ENCODE results near the gene VPS37B.
"Not testable (repeated sequence)": the region's sequence is repeated elsewhere in the genome, so short reads cannot be mapped to it uniquely, and the experiment has no call there.

The VPS37B gene

GRCh38 chr12:122880668-122881067 lies 15.3 kb downstream of the VPS37B start:
- FAIRE-seq = no peak

DNA sequence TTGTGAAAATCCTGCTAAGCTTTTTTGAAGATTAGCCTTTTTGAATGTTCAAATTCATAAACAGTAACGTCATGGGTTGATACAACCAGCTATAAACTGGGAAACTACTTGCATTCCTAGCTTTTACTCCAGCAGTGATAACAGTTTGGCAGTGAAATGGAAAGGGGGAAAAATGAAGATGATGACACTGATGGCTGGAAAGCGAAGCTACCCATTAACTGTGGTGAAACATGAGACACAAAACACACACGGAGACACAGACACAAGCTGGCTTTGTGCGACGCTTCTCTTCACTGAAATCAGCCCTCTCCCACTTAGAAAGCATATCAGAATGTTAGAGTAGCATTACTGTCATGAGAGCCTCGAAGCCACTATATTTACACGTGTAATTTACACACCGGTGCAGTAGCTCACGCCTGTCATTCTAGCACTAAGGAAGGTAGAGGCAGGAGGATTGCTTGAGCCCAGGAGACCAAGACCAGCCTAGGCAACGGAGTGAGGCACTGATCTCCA lies 15.7 kb downstream of the VPS37B start:
- FAIRE-seq = no peak

- no peak for FAIRE-seq
Observed at GRCh38 chr12:122878780-122879612, 16.9 kb downstream of the VPS37B start.

DNA sequence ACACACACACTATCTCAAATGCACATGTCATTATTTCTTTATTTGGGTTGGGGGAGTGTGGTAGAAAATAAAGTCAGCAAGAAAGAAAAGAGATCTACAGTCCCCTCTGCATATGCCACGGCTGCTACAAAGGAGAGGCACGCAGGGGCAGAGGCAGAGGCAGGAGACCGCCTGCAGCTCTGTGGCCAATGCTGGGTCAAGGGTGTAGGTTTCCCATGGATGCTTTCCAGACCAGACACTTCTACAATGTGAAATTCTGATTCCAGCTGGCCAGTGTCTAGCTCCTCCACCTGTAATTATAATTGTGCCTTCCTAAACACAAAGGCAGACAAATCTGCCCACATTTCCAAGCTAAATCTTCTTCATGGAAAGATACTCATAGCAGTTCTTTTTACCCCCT lies 19.2 kb downstream of the VPS37B start:
- no peak for FAIRE-seq

GRCh38 chr12:122876281-122876680 lies 19.6 kb downstream of the VPS37B start:
- FAIRE-seq = not testable (repeated sequence)

GRCh38 chr12:122875590-122876220 lies 20.2 kb downstream of the VPS37B start:
- no peak for FAIRE-seq

GRCh38 chr12:122874081-122874480 lies 21.8 kb downstream of the VPS37B start:
- no peak for FAIRE-seq

DNA sequence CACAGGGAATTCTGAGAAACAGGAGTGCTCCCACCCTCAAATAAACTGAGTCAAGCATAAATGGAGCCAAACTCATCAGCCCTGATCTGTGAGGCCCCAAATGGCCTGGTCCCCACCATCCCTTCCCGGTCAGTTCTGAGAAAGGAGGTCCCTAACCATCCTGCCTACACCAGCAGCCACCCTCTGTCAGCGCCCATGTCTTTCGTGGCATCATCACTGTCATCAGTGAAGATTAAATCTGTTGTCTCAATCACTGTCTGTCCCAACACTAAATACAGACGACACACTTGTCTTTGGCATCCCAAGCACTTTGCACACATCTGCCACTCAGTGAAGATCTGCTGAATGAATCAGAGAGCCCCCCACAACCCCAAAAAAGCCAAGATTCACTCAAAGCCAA lies 22.4 kb downstream of the VPS37B start:
- FAIRE-seq = no peak

DNA sequence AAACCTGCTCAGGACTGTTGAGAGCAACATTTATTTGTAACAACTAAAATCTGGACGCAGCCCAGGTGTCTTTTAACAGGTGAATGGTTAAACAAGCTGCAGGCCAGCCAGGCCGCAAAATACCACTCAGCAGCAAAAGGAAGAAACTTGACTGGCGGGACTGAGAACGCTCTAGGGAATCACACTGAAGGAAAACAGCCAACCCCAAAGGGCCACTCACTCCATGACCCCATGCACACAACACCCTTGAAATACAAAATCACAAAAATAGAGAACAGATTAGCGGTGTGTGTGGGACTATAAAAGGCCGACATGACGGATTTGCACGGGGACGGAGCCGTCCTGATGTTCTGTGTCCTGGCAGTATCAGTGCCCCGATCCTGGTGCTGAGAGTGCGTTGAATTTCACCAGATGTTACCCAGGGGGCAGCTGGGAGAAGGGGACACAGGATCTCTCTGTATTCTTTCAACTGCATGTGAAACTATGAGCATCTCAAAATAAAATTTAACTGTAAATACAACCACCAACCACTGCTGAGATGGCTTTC lies 23.0 kb downstream of the VPS37B start:
- no peak for FAIRE-seq

GRCh38 chr12:122871851-122872780 lies 23.8 kb downstream of the VPS37B start:
- no peak for FAIRE-seq

GRCh38 chr12:122870867-122871664 lies 24.9 kb downstream of the VPS37B start:
- FAIRE-seq = no peak

DNA sequence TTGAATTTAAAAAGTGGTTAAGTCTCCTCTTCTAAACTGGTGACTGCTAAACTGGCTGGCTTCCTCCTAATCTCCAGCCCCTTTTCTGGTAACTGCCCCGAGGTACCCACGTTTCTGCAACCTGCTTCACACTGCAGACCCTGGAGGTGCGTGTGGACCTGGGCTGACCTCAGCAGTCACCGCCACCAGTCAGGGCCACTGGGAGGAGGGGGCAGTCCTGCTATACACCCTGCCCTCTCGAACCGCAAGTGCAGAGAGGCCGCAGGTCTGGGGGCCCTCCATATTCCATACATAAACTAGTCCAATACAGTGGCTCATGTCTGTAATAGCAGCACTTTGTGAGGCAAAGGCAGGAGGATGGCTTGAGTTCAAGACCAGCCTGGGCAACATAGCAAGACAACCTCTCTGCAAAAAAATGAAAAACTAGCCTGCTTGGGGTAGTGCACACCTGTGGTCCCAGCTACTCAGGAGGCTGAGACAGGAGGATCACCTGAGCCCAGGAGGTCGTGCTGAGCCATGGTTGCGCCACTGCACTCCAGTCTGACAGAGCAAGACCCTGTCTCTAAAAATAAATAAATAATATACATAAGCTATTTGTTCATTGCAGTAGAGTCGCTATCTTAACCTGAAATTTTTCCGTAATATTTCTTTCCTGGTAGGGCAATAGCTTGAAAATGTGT lies 25.6 kb downstream of the VPS37B start:
- no peak for FAIRE-seq

DNA sequence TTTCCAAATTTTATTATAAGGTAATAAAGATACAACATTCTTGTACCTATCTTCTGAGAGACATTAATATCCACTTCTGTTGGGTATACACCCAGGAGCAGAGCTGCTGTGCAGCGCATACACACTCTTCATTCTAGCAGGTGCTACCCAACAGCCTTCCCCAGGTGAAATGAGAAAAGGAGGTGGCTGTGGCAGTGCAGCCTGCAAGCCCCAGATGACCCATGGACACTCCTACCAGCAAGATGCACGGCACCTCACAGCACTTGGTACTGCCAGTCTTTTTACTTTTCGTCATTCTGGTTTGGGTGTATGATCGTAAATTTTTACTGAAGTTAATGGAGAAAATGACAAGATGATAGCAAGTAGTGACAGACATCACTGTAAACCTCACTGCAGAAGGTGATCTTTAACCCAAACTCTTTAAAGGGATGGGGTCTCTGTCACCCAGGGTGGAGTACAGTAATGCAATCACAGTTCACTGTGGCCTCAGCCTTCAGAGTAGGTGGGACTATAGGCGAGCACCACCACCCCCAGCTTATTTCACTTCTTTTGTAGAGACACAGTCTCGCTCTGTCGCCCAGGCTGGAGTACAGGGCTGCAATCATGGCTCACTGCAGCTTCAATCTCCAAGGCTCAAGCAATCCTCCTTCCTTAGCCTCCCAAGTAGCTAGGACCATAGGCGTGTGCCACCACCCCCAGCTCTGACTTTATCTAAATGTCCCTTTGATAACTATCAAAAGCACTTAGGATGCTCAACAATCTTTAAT lies 26.5 kb downstream of the VPS37B start:
- FAIRE-seq = no peak

DNA sequence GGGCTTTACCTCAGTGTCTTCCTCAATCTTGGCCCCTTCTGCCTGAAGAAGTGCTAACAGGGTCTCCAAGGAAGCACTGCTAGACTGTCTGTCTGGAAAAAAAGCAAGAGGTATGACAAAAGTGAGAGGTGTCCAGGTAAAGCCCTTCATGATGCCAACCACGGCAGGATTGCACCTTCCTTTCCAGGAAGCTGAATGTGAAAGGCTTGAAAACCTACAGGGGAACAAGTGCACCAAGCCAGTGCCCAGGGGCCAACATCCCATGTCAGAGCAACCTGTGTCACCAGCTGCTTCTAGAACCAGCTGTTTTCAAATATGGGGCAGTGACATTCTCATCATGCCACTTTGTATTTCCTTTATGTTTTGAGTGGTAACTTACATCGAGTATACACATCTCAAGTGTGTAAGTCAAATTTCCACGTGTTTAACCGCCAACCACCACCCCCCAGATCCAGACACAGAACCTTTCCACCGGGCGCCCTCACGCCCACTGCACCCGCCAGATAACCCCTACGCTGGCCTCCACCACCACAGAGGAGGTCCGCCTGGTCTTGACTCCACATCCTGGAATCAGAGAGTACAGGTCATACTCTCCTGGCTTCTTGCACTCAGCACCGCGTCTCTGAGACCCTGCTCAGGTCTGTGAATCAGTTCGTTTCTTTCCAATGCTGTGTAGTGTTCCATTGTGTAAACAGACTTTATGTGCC lies 27.3 kb downstream of the VPS37B start:
- FAIRE-seq = no peak

DNA sequence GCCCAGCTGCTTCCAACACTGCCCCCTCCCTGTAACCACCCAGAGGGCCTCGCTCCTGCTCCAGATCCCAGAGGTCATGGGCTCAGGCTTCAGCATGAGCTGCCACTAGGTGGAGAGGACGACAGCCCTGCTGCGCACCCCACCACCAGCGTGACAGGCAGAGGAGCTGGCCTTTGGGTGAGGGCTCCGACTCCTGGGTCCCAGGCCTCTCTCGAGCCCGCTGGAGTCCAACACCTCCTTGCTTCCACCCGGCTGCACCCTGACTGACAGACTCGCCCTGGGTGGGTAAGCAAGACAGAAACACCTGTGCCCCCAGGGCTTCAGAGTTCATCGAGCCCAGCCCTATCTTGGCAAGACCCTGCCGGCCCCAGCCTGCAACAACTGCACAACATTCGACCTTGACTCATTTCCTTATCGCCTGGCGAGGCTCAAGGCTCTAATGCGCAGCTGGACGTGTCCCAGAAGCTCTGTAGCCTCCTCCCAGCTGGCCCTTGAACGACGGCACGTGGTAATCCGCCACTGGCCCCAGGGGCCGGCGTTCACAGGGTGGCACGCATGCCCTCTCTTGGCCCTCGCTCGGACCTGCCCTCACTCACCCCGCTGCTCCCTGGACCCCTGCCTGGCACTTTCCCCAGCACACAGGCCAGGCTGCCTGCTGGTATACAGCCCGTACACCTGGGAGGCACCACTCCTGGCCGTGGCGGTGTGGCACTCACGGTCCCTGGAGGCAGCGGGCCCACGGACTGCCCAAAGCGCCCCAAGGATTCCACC lies 28.0 kb downstream of the VPS37B start:
- FAIRE-seq = no peak

DNA sequence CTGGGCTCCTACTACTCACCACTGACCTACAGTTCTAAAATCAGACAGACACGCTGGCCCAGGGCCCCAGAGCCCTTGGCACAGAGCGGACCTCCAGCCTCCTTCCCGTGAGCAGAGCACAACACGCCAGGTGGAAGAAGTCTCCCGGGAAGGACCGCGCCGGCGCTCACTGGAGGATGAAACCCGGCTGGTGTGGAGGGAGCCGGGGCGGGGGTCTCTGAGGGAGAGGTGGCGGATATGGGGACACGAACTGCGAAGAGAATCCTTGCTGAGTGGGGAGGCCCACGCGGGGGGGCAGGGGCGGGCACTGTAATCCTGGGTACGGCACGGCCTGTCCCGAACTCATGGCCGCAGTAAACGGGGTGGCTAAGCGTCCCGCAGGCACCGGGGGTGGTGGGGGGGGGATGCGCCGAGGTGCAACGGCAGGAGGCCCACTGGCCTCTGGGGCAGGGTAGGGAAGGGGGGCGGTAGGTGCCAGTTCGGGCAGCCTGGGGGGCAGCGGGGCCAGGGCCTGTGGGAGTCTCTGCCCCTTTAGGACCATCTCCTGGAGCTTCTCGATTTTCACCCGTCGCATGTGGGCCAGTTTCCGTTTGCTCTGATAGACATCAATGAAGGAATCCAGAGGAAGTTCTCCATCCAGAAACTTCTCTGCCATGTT lies 28.8 kb downstream of the VPS37B start:
- no peak for FAIRE-seq

DNA sequence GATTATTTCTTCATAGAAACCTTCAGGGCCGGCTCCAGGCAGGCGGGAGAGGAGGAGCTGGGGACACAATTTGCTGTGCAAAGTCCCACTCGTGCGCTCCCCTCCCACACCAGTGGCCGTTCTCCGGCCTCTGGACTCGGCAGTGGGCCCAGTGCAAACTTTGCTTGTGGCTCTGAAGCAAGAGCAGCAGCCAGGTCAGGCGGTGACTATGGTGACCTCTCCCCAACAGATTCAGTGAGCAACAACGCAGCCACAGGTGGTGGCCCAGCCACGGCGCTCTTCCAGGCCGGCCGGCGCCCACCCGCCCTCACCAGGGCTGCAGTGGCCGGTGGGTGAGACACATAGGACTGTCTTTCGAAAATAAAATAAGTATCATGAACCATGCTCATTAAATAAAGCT lies 29.5 kb downstream of the VPS37B start:
- FAIRE-seq = no peak

Data from A204.1 (cell line).